ENCODE measurements around the gene C11orf16. TPM values are rescaled to one million over a fixed set of nuclear protein-coding genes. Genes with fewer than 3 reads are reported as not detected.

Gene C11orf16, protein sequence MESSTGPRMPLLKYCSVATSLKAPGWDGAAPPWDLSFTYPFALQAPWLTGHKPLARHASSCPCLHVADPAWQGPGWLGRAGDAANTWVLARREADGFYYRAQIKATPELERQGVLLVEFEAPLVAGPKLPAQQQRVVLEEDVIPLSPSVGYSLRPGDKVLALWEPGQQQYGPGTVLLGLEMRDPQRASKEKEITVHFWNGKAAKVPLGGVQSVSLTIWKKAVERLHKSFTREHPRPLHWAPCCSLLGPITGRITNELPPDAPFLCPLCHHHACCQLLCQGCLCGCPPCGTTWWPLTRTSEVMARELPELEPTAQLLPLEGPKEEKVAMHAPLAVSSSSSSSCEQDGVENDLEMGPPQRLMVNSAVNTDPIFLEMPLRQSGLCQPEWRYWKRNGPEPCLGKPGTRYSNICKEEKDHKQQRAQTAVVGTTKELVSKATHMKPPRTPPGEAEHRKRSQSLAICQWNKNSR
- total RNA-seq: not detected in 2 replicates

DNA sequence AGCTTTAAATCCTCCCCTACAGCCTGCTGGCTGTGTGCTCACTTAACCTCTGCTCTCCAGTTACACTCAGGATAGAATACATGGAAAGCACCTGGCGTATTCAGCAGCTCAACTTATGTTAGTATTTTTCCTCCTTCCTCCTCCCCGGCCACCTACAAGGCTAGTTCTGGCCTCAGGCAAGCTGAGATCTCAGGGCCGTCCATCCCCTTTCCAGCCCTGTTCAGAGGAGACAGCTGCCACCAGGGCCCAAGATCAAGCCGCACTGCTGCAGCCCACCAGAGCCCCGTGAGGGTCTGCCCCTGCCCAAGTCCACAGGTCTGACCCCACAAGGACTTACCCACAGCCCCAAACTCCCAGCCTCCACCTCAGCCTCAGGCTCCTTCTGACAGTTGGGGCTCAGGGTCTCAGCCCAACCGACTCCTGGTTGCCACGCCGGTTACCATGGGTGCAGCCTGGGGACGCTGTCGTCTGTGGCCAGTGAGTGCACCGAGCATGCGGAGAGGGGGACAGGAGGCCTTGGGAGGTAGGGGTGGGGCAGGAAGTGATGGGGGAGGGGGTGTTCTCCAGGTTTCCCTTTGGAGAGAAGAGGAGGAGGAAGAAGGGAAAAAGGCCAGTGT is at the start of gene C11orf16:
TSS of gene C11orf16 (minus strand) at position 384 of the 617 bp plus-strand sequence. CDS start 639 bp downstream, outside the sequence.

DNA sequence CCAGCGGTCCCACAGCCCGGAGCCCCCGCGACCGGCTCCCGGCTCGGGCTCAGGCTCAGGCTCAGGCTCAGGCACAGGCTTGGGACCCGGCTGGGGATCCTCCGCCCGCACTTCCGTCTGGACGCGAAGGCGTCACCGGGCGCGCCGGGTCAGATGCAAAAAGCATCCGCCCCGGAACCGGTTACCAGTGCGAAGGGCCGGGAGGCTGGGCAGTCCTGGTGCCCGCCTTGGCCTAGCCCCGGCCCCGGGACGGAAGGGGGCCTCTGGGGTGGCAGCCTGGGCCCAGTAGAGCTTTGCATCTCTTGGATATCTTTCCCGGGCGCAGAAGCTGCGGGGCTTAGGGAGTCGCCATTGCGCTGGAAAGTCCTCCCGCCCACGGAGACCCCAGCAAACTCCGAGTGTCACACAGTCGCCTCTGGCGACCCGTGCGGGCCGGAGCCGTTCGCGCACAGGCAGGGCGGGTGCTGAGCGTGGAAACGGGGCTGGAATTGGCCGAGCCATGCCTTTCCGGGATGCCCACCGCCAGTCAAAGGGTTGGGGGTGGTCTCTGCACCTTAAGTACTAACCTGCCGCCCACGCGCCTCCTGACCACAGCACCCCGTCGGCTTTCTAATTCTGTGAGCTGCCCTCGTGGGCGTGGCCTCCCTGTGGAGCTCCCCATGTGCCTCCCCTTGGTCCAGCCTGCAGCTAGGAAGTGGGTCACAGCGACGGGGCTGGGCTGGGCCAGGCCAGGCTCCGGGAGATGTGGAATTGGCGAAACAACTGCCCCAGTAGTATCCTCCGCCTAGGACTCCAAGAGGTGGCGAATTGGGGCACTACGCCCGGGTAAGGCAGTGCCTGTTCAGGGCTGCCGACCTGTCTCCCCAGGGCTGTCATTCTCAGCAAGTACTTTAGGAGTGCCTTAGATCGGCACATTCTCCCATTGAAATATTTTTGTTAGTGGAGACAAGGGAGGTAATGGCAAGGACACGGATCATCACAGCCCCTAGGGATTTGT is 31.9 kb upstream of the C11orf16 start, which contains the start of gene TMEM9B:
TSS of gene TMEM9B (minus strand) at position 119 of the 997 bp plus-strand sequence. CDS start 129 bp downstream, outside the sequence.

DNA sequence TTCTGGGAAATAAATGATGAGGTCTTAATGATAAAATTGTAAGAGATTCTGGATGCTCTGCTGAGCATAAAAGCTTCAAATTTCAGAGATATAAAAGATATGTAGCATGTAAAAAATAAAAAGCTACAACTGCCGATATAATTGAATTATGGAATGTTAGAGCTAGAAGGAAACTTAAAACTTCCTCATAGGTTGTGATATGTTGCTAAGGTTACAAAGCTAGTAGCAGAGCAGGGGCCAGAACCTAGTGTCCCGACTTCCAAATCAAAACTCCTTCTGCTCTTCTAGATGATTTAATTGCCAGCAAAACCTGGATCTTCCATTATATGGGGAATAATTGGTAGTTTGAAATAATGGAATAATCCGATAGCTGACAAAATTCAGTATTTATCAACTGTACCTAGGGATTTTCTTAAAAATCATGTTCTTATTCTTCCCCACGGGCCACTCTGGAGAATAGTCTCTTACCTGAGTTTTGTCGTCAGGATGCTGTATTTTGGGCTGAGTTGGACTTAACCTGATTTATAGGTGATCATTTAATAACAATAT is 9.8 kb upstream of the C11orf16 start, which contains the start of gene ASCL3:
TSS of gene ASCL3 (minus strand) at position 499 of the 549 bp plus-strand sequence. CDS start 4,855 bp downstream, outside the sequence.

DNA sequence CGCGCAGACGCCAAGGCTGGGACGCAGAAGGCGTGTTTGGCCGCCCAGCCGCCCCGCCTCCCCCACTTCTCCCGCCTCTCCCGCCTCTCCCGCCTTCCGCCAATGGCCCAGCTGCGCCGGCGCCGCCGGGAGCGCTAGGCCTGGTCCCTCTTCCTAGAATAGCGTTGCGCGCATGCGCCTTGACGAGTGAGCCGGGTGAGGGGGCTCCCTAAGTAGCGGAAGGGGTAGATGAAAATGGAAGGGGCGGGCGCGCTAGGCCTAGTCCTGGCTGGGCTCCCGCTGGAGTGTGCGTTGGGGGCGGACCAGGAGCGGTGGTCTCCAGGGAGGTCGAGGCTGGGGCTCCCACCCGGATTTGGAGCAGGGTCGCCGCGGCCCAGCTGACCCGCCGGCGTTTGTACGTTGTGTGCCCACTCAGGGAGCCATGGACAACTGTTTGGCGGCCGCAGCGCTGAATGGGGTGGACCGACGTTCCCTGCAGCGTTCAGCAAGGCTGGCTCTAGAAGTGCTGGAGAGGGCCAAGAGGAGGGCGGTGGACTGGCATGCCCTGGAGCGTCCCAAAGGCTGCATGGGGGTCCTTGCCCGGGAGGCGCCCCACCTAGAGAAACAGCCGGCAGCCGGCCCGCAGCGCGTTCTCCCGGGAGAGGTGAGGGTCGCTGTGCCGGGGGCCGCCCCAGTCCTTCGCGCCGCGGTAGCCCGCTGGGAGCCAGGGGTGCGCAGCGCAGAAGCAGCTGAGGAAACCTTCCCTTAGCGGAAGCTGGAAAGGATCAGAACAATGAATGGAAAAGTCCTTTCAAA is 21.5 kb downstream of the C11orf16 start, which contains the start of gene AKIP1:
TSS of gene AKIP1 (plus strand) at position 161 of the 795 bp plus-strand sequence. CDS start at position 422, 261 bp downstream.

Small RNA genes lying within 50 kb of the gene (small RNA-seq; reads per million reads assigned to genes)
- gene RF00019: not detected

Other genes starting within 250 kb of the C11orf16 start
- gene AKIP1, start 21.8 kb downstream of the C11orf16 start, total RNA-seq: 50.8 and 79.3 TPM in 2 replicates
- gene ASCL3, start 10.1 kb upstream of the C11orf16 start, total RNA-seq: not detected in 2 replicates
- gene TMEM9B, start 31.5 kb upstream of the C11orf16 start, total RNA-seq: 36.3 and 42.5 TPM in 2 replicates
- gene NRIP3, start 71.1 kb upstream of the C11orf16 start, total RNA-seq: 14.7 and 15.3 TPM in 2 replicates
- 3.6 and 4.4 TPM in 2 replicates for gene SCUBE2, start 158.7 kb upstream of the C11orf16 start, total RNA-seq